ENCODE results near the gene MLLT1.

The MLLT1 gene

GRCh38 chr19:6279620-6279930 is 200 bp downstream of the MLLT1 start:
- Histone ChIP-seq H3K27ac (ENCODE audit: low read depth, low read length) (peak overlapping the region; percentile 57), H4K20me1 (ENCODE audit: low read depth, low read length) (no peaks in the 10 kb centered on the region)

GRCh38 chr19:6278740-6279619 is 795 bp downstream of the MLLT1 start:
- H3K9me2 ChIP-seq (replicated peaks; ENCODE audit: insufficient read depth, low read length), result no peaks in the 10 kb centered on the region
- TF ChIP-seq EZH2phosphoT487 (conservative IDR thresholded peaks at IDR 0.05; ENCODE audit: low read length), result no peak
- TF ChIP-seq CTCF (IDR thresholded peaks at IDR 0.05; ENCODE audit: insufficient read depth, low read length, poor library complexity, severe bottlenecking), result no peak
- H3K27ac ChIP-seq (ENCODE audit: low read depth, low read length), result peak overlapping the region; percentile 57
- H3K9me3 ChIP-seq (ENCODE audit: insufficient read depth, low read length), result no peaks in the 10 kb centered on the region
- H3K9ac ChIP-seq (ENCODE audit: low read length), result peak overlapping the region; percentile 99
- H3K36me3 ChIP-seq (ENCODE audit: low read length), result no peaks in the 10 kb centered on the region
- H3F3A ChIP-seq (ENCODE audit: insufficient read depth), result 0 out of 2 replicates have a peak, but pooled peaks cover 2% of the 10 kb centered on the region
- peak overlapping the region; percentile 75 for H3K4me3 ChIP-seq (ENCODE audit: insufficient read depth, low read length, poor library complexity, severe bottlenecking)
- H3K79me2 ChIP-seq (ENCODE audit: insufficient read depth, low read length), result peaks cover 55% of the 10 kb centered on the region
- H2AFZ ChIP-seq (ENCODE audit: low read depth, low read length, severe bottlenecking), result peak overlapping the region; percentile 53
- H3K4me2 ChIP-seq (ENCODE audit: low read depth, low read length, poor library complexity, severe bottlenecking), result peak overlapping the region; percentile 68
- no peaks in the 10 kb centered on the region for H4K20me1 ChIP-seq (ENCODE audit: low read depth, low read length)
- H3K27me3 ChIP-seq (ENCODE audit: low read length), result no peaks in the 10 kb centered on the region

More at GRCh38 chr19:6279620-6279930, 200 bp downstream of the MLLT1 start:
- Histone ChIP-seq H3K9me2 (replicated peaks; ENCODE audit: insufficient read depth, low read length) (no peaks in the 10 kb centered on the region), H3K4me2 (ENCODE audit: low read depth, low read length, poor library complexity, severe bottlenecking) (peak overlapping the region; percentile 68), H2AFZ (ENCODE audit: low read depth, low read length, severe bottlenecking) (peak overlapping the region; percentile 53), H3K9me3 (ENCODE audit: insufficient read depth, low read length) (no peaks in the 10 kb centered on the region), H3F3A (ENCODE audit: insufficient read depth) (0 out of 2 replicates have a peak, but pooled peaks cover 2% of the 10 kb centered on the region), H3K79me2 (ENCODE audit: insufficient read depth, low read length) (peaks cover 49% of the 10 kb centered on the region), H3K4me3 (ENCODE audit: insufficient read depth, low read length, poor library complexity, severe bottlenecking) (peak overlapping the region; percentile 75), H3K9ac (ENCODE audit: low read length) (peak overlapping the region; percentile 99), H3K27me3 (ENCODE audit: low read length) (no peaks in the 10 kb centered on the region), H3K36me3 (ENCODE audit: low read length) (no peaks in the 10 kb centered on the region)
- TF ChIP-seq EZH2phosphoT487 (conservative IDR thresholded peaks at IDR 0.05; ENCODE audit: low read length), result no peak
- no peak for TF ChIP-seq CTCF (IDR thresholded peaks at IDR 0.05; ENCODE audit: insufficient read depth, low read length, poor library complexity, severe bottlenecking)

- H4K20me1 ChIP-seq (ENCODE audit: low read depth, low read length), result no peaks in the 10 kb centered on the region
- peak overlapping the region; percentile 99; the same call in 1 of the 2 replicates for H3K9ac ChIP-seq (ENCODE audit: low read length)
- no peak overlapping the region for H3K27ac ChIP-seq (ENCODE audit: low read depth, low read length)
Measured at GRCh38 chr19:6278051-6278450, 1.7 kb downstream of the MLLT1 start.

More at GRCh38 chr19:6278051-6278450, 1.7 kb downstream of the MLLT1 start:
- H3K79me2 ChIP-seq (ENCODE audit: insufficient read depth, low read length), result peaks cover 64% of the 10 kb centered on the region
- no peaks in the 10 kb centered on the region for H3K27me3 ChIP-seq (ENCODE audit: low read length)
- peak overlapping the region; percentile 68 for H3K4me2 ChIP-seq (ENCODE audit: low read depth, low read length, poor library complexity, severe bottlenecking)
- no peak overlapping the region for H2AFZ ChIP-seq (ENCODE audit: low read depth, low read length, severe bottlenecking)
- H3F3A ChIP-seq (ENCODE audit: insufficient read depth), result 0 out of 2 replicates have a peak, but pooled peaks cover 2% of the 10 kb centered on the region
- H3K9me2 ChIP-seq (replicated peaks; ENCODE audit: insufficient read depth, low read length), result no peaks in the 10 kb centered on the region
- TF ChIP-seq CTCF (IDR thresholded peaks at IDR 0.05; ENCODE audit: insufficient read depth, low read length, poor library complexity, severe bottlenecking) (no peak), EZH2phosphoT487 (conservative IDR thresholded peaks at IDR 0.05; ENCODE audit: low read length) (no peak)
- H3K36me3 ChIP-seq (ENCODE audit: low read length), result no peaks in the 10 kb centered on the region
- no peaks in the 10 kb centered on the region for H3K9me3 ChIP-seq (ENCODE audit: insufficient read depth, low read length)
- no peak overlapping the region for H3K4me3 ChIP-seq (ENCODE audit: insufficient read depth, low read length, poor library complexity, severe bottlenecking)
